BJ (cell line): ENCODE measurements around the gene CYP2C19. TPM values are rescaled to one million over a fixed set of nuclear protein-coding genes. Genes with fewer than 3 reads are reported as not detected.
"Not testable (repeated sequence)": the region's sequence is repeated elsewhere in the genome, so short reads cannot be mapped to it uniquely, and the experiment has no call there.

Experiments used
- CTCF ChIA-PET: fragments of 350-600 bp; formaldehyde crosslinking; extraction: SDS; loops from one replicate; lab custom pipeline; 2021; ENCODE audit warnings: antibody characterized with exemption, inconsistent platforms; lab: Yijun Ruan, JAX
- POLR2A ChIA-PET: fragments of 300-600 bp; sonication (Branson Sonifier 250); formaldehyde crosslinking; extraction: SDS; loops from one replicate; lab custom pipeline; 2021; ENCODE audit warnings: antibody characterized with exemption; lab: Charles Lee
- DNase-seq: peaks from one replicate; pipeline ENCODE4 v3.0.0-alpha.2; 2011; ENCODE audit warnings: low read depth
- H3K27me3 ChIP-seq: 2 replicates; pipeline ENCODE4 v1.6.0; 2011; ENCODE audit warnings: low read length; ENCODE audit not compliant: control insufficient read depth, insufficient read depth
- H3K36me3 ChIP-seq: 2 replicates; pipeline ENCODE4 v1.5.1; 2011; ENCODE audit warnings: low read length; ENCODE audit not compliant: control insufficient read depth, insufficient read depth
- H3K4me3 ChIP-seq: 2 replicates; pipeline ENCODE4 v1.5.1; 2011; ENCODE audit warnings: low read depth, mild to moderate bottlenecking, control low read depth, low read length
- polyA plus RNA-seq: library from polyadenylated mRNA; depleted of rRNA; stranded (reverse); fragments of >200 nt; gene quantifications from 2 replicates; pipeline ENCODE4 v1.2.3, GENCODE V29; 2011; rRNA removed
- TF ChIP-seq, protein P1 (sequence below): IDR thresholded peaks from 2 replicates; pipeline ENCODE4 v1.5.1; 2011; ENCODE audit warnings: low read depth, mild to moderate bottlenecking, control low read depth, inconsistent platforms, low read length, moderate library complexity; ENCODE audit not compliant: insufficient read depth

The CYP2C19 gene
- polyA plus RNA-seq, 1 experiment = not detected

DNA sequence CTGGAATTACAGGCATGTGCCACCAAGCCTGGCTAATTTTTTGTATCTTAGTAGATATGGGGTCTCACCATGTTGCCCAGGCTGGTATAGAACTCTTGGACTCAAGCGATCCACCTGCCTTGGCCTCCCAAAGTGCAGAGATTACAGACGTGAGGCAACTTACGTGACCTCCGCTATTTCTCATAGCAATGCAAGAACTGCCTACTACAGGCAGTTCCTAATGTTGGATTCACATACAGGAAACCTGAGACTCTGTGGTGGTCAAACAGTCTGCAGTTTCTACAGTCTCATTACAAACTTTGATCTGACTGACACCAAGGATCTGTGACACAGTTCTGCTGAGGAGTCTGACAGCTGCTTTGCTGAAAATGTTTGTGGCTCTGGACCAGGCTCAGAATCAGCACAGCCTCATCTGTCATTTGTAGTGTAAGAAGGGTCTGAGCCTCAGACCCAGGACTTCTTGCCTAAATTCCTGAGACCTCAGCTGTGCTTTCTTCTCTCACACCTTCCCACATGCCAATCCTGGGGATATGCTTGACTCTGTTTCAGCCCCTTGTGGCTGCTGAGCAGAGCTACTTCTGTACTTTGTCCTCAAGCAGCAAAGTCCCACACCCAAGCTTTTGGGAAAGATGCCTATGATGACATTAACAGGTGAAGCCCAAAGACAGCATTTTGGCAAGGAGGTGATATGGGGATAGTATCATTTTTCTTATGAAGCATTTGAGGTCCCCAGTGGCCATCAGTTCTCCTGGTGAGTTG lies 128.0 kb downstream of the CYP2C19 start:
- Histone ChIP-seq H3K4me3 (no peak overlapping the region), H3K36me3 (no peaks in the 10 kb centered on the region), H3K27me3 (no peaks in the 10 kb centered on the region)
- ChIA-PET POLR2A (no interaction called here), CTCF (no interaction called here)
- TF ChIP-seq, protein P1, sequence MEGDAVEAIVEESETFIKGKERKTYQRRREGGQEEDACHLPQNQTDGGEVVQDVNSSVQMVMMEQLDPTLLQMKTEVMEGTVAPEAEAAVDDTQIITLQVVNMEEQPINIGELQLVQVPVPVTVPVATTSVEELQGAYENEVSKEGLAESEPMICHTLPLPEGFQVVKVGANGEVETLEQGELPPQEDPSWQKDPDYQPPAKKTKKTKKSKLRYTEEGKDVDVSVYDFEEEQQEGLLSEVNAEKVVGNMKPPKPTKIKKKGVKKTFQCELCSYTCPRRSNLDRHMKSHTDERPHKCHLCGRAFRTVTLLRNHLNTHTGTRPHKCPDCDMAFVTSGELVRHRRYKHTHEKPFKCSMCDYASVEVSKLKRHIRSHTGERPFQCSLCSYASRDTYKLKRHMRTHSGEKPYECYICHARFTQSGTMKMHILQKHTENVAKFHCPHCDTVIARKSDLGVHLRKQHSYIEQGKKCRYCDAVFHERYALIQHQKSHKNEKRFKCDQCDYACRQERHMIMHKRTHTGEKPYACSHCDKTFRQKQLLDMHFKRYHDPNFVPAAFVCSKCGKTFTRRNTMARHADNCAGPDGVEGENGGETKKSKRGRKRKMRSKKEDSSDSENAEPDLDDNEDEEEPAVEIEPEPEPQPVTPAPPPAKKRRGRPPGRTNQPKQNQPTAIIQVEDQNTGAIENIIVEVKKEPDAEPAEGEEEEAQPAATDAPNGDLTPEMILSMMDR = no peak
- no peak for DNase-seq

DNA sequence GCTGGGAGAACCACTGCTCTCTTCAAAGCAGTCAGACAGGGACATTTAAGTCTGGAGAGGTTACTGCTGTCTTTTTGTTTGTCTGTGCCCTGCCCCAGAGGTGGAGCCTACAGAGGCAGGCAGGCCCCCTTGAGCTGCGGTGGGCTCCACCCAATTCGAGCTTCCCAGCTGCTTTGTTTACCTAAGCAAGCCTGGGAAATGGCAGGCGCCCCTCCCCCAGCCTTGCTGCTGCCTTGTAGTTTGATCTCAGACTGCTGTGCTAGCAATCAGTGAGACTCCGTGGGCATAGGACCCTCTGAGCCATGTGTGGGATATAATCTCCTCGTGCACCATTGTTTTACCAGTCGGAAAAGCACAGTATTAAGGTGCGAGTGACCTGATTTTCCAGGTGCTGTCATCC lies 135.9 kb downstream of the CYP2C19 start:
- CTCF ChIA-PET, DNase-seq, H3K27me3 ChIP-seq, H3K4me3 ChIP-seq, H3K36me3 ChIP-seq, POLR2A ChIA-PET: not testable (repeated sequence)

DNA sequence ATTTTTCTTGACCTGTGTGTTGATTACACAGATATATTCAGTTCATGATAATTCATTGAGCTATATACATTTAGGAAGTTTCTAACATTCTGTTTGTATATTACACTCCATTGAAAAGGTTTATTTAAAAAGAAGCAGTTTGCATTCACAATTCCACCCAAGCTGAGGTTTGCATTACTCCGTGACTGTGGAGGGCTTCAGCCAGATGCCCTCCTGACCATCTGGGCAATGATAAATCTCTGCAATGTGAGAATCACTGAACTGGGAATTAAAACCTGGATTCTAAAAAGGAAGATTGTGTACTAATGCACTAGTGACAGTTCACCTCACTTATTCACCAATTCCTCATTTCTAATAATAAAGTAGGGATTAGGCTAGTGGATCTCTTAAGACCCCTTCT lies 139.6 kb downstream of the CYP2C19 start:
- POLR2A ChIA-PET = no interaction called here
- Histone ChIP-seq H3K27me3 (no peaks in the 10 kb centered on the region), H3K4me3 (no peak overlapping the region), H3K36me3 (no peaks in the 10 kb centered on the region)
- CTCF ChIA-PET = no interaction called here
- no peak for DNase-seq
- TF ChIP-seq, protein P1 = no peak

DNA sequence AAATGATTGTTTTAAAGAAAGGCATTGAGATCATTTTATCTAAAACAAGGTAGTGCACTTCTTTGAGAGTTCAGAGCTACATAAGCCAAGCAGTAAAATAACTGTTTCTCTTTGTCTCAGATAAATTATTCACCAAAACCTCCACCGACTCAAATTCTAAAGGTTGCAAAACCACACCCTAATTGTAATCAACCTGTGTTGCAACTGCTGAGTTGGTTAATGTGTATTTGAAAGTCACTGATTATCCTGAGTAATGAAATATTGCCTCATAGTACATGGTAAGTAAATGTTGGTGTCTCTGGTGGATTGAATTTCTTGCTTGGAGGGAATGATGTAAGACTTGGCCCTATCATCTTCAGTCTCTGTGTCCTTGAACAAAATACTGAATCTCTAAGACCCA lies 140.1 kb downstream of the CYP2C19 start:
- H3K4me3 ChIP-seq = no peak overlapping the region
- DNase-seq = no peak
- ChIA-PET POLR2A (no interaction called here), CTCF (no interaction called here)
- no peaks in the 10 kb centered on the region for H3K36me3 ChIP-seq
- TF ChIP-seq, protein P1 = no peak
- H3K27me3 ChIP-seq = no peaks in the 10 kb centered on the region

Other genes with a start within 250 kb of the CYP2C19 start
- gene HELLS, start 216.9 kb upstream of the CYP2C19 start, polyA plus RNA-seq = 6.7 and 11.1 TPM in 2 replicates
- not detected in 2 replicates for gene CYP2C18, start 79.0 kb upstream of the CYP2C19 start, polyA plus RNA-seq
- gene CYP2C9, start 176.0 kb downstream of the CYP2C19 start, polyA plus RNA-seq = not detected in 2 replicates